SIG-M5 (cell line): Measurements from ENCODE around the gene ASB18.
"Not testable (repeated sequence)": the region's sequence is repeated elsewhere in the genome, so short reads cannot be mapped to it uniquely, and the experiment has no call there.

ENCODE experiments used
- DNase-seq: peaks from one replicate; lab custom pipeline; 2025; lab: John Stamatoyannopoulos, UW

Gene ASB18

GRCh38 chr2:236286873-236287545, 22.8 kb upstream of the ASB18 start:
- DNase-seq: no peak

- DNase-seq: no peak
Observed at GRCh38 chr2:236284208-236284607, 20.0 kb upstream of the ASB18 start.

GRCh38 chr2:236282406-236282805, 18.2 kb upstream of the ASB18 start:
- no peak for DNase-seq

- DNase-seq: no peak
Observed at GRCh38 chr2:236281423-236281822, 17.2 kb upstream of the ASB18 start.

GRCh38 chr2:236273126-236273525, 8.9 kb upstream of the ASB18 start:
- DNase-seq: no peak

- DNase-seq: no peak
Observed at GRCh38 chr2:236271851-236272250, 7.6 kb upstream of the ASB18 start.

- DNase-seq: not testable (repeated sequence)
Observed at GRCh38 chr2:236269876-236270275, 5.7 kb upstream of the ASB18 start.

GRCh38 chr2:236265675-236266074, 1.5 kb upstream of the ASB18 start:
- DNase-seq: no peak

GRCh38 chr2:236262238-236262637, 2.0 kb downstream of the ASB18 start:
- no peak for DNase-seq

GRCh38 chr2:236261452-236261851, 2.8 kb downstream of the ASB18 start:
- no peak for DNase-seq

- DNase-seq: no peak
Observed at GRCh38 chr2:236259371-236259770, 4.8 kb downstream of the ASB18 start.

GRCh38 chr2:236257575-236257974, 6.6 kb downstream of the ASB18 start:
- no peak for DNase-seq

- DNase-seq: no peak
Observed at GRCh38 chr2:236257136-236257535, 7.1 kb downstream of the ASB18 start.

- no peak for DNase-seq
Observed at GRCh38 chr2:236256366-236256985, 7.7 kb downstream of the ASB18 start.

- DNase-seq: no peak
Observed at GRCh38 chr2:236254674-236255073, 9.5 kb downstream of the ASB18 start.

- no peak for DNase-seq
Observed at GRCh38 chr2:236254001-236254400, 10.2 kb downstream of the ASB18 start.

- DNase-seq: no peak
Observed at GRCh38 chr2:236252602-236253001, 11.6 kb downstream of the ASB18 start.

- no peak for DNase-seq
Observed at GRCh38 chr2:236250909-236251579, 13.2 kb downstream of the ASB18 start.

- DNase-seq: no peak
Observed at GRCh38 chr2:236250286-236250685, 13.9 kb downstream of the ASB18 start.

GRCh38 chr2:236249066-236249465, 15.1 kb downstream of the ASB18 start:
- DNase-seq: no peak

GRCh38 chr2:236246711-236247246, 17.4 kb downstream of the ASB18 start:
- DNase-seq: no peak

GRCh38 chr2:236244256-236244655, 19.9 kb downstream of the ASB18 start:
- no peak for DNase-seq

GRCh38 chr2:236242057-236242495, 22.1 kb downstream of the ASB18 start:
- DNase-seq: no peak
